Inflammatory macrophage treated with lipopolysaccharide for 4 hours (primary cell): ENCODE data around the gene ADGRE1.

Experiments used
- DNase-seq: peaks from one replicate; pipeline ENCODE4 v3.0.0-alpha.2; 2020

The ADGRE1 gene

GRCh38 chr19:6876748-6877147, 10.6 kb upstream of the ADGRE1 start:
- peak; percentile 93 for DNase-seq

DNA sequence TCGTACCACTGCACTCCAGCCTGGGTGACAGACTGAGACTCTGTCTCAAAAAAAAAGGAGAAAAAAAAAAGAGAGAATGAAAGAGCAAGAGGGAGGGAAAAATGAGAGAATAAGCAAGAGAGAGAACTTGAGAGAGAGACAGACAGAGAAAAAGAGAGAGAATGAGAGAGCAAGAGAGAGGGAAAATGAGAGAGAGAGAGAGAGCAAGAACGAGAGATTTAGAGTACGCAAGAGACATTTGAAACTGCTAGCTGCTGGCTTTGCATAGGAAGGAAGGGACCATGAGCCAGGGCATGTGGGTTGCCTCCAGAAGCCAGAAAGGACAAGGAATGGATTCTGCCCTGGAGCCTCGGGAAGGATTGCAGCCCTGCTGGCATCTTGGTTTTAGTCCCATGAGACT, 9.6 kb upstream of the ADGRE1 start:
- no peak for DNase-seq

- peak; percentile 70 for DNase-seq
Observed at GRCh38 chr19:6886277-6886897, 992 bp upstream of the ADGRE1 start.

DNA sequence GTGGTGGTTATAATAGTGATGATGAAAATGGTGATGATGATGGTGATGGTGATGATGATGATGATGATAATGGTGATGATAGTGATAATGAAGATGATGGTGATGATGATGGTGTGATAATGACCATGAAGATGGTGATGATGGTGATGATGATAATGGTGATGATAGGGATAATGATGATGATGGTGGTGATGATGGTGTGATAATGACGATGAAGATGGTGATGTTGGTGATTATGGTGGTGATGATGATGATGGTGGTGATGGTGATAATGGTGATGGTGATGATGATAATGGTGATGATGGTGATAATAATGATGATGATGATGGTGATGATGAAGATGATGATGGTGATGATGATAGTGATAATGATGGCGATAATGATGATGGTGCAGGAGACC, 1.6 kb downstream of the ADGRE1 start:
- no peak for DNase-seq

- DNase-seq = no peak
Observed at GRCh38 chr19:6890401-6890913, 3.1 kb downstream of the ADGRE1 start.

GRCh38 chr19:6890938-6891337, 3.6 kb downstream of the ADGRE1 start:
- DNase-seq = peak; percentile 28

DNA sequence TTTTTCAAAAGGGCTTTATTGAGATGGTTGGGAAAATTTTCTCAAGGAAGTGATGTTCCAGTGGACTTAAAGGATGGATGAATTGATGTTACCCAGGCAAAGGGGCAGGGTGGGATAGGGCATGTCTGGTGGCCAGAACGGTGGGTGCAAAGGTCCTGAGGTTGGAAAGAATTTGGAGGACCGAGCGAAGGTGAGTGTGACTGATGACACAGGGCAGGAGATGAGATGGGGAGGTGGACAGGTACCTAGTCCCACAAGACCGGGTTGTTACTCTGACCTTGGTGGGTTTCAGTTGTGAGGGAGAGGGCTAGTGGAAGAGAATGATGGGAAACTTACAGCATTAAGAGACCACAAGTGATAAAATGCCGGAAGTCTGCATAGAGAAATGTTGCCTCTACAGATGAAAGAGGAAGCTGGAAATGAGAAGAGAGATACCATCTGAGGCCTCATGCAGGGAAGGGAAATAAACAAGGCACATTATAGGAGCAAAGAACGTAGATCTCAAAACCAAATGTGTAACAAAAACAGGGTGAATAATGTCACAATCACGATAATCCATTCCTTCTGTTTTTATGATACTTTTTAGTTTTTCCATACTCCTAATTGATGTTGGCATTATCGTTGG, 4.5 kb downstream of the ADGRE1 start:
- peak; percentile 67 for DNase-seq

- no peak for DNase-seq
Observed at GRCh38 chr19:6894313-6894712, 6.9 kb downstream of the ADGRE1 start.

GRCh38 chr19:6903446-6903845, 16.1 kb downstream of the ADGRE1 start:
- DNase-seq = no peak

GRCh38 chr19:6906559-6907060, 19.2 kb downstream of the ADGRE1 start:
- DNase-seq = no peak

- no peak for DNase-seq
Observed at GRCh38 chr19:6911523-6911922, 24.1 kb downstream of the ADGRE1 start.

GRCh38 chr19:6914321-6914720, 26.9 kb downstream of the ADGRE1 start:
- no peak for DNase-seq

DNA sequence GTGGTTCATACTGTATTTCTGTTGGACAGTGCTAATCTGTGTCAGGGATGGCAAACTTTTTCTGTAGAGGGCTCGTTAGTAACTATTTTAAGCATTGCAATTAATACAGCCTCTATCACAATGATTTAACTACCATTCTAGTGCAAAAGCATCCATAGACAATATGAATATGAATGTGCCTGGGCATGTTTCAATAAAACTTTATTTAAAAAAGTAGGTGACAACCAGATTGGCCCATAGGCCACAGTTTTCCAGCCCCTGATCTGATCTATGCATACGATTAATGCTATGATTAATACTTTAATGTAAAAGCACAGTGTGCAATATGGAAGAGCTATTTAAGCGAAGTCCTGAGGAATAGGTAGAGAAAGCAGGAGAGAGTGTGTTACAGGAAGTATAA, 29.6 kb downstream of the ADGRE1 start:
- DNase-seq = no peak

DNA sequence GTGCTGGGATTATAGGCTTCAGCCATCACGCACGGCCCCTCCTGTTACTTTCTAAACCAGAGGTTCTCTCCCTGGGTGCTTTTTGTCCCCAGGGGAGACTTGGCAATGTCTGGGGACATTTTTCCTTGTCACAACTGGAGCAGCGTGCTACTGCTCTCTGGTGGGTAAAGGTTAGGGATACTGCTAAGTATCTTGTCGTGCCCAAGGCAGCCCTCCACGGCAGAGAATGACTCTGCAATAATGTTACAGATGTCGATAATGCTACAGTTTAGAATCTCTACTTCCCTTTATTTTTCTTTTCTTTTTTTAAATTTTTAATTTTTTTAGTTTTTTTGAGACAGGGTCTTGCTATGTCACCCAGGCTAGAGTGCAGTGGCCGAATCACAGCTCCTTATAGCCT, 38.0 kb downstream of the ADGRE1 start:
- no peak for DNase-seq

DNA sequence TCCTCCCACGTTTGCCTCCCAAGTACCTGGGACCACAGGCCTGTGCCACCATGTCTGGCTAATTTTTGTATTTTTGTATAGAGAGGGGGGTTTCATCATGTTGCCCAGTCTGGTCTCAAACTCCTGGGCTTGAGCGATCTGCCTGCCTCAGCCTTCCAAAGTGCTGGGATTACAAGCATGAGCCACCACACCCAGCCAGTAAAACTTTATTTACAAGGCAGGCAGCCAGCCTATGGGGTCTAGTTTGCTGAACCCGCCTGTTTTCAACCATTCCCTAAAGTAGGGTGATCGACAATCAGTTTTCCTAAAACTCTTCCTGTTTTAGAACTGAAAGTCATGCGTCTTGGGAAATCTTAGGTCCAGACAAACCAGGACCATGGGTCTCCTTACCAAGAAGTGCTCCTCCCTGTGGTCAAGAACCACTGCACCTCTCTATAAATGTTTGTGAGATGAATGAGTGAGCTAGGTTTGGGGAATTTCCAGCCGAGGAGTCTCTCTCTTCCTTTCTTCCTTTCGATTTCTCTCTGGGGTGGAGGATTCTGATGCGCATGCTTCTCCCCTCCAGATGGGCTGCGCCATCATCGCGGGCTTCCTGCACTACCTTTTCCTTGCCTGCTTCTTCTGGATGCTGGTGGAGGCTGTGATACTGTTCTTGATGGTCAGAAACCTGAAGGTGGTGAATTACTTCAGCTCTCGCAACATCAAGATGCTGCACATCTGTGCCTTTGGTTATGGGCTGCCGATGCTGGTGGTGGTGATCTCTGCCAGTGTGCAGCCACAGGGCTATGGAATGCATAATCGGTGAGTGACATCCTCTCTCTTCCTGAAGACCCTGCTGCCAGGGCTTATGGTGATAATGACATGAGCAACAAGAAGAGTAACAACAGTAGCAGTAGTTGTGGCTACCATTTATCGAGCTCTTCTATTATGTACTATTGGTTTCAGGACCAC, 38.7 kb downstream of the ADGRE1 start:
- peak; percentile 71 for DNase-seq

DNA sequence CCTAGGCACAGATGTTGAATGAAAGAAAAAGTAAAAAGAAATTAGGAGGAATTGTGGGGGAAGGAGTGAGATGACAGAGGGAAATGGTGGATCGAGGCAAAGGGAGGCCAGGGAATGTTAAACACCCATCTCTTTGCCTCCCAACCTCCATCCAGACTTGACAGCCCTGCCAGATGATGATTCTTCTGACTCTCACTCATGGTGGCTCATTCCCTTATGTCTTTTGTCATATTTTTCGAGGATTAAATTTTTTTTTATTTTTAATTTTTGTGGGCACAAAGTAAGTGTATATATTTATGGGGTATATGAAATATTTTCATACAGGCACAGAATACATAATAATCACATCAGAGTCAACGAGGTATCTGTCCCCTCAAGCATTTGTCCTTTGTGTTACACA, 42.8 kb downstream of the ADGRE1 start:
- DNase-seq = no peak

GRCh38 chr19:6935069-6935468, 47.7 kb downstream of the ADGRE1 start:
- no peak for DNase-seq

DNA sequence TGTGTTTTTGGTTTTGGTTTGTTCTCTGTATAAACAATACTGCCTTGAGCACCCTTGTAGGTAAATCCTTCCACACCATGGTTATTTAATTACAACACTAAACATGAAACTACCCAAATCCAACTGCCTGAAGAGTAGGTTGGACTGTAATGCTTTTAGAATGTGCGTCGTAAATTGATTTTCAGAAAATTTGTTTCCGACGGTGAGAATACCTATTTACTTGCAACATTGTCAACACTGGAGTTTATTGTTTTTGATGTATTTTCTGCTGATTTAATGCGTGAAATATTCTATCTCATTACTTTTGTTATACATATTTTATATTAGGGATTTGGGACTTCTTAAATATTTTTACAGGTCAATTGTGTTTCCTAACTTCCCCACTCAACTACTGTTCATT, 48.2 kb downstream of the ADGRE1 start:
- DNase-seq = no peak

GRCh38 chr19:6945733-6946132, 58.4 kb downstream of the ADGRE1 start:
- no peak for DNase-seq

GRCh38 chr19:6947745-6948144, 60.4 kb downstream of the ADGRE1 start:
- peak; percentile 75 for DNase-seq

DNA sequence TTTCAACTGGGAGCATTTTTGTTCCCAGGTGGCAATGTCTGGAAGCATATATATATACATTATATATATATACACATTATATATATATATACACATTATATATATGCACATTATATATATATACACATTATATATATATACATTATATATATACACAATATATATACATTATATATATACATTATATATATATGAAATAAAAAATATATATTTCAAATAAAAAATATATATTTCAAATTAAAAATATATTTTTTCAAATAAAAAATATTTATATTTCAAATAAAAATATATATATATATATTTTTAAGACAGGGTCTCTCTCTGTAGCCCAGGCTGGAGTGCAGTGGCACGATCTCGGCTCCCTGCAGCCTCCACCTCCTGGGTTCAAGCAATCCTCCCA, 61.5 kb downstream of the ADGRE1 start:
- DNase-seq = no peak

- DNase-seq = no peak
Observed at GRCh38 chr19:6952956-6953355, 65.6 kb downstream of the ADGRE1 start.

DNA sequence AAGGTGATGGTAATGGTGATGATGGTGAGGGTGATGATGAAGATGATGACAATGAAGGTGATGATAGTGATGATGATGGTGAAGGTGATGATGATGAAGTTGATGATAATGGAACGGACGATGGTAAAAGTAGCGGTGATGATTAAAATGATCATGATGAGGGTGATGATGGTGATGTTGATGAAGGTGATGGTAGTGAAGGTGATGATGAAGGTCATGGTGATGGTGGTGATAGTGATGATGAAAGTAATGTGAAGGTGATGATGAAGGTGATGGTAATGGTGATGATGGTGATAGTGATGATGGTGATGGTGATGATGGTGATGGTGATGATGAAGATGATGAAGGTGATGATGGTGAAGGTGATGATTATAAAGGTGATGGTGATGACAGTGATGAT, 67.7 kb downstream of the ADGRE1 start:
- no peak for DNase-seq

DNA sequence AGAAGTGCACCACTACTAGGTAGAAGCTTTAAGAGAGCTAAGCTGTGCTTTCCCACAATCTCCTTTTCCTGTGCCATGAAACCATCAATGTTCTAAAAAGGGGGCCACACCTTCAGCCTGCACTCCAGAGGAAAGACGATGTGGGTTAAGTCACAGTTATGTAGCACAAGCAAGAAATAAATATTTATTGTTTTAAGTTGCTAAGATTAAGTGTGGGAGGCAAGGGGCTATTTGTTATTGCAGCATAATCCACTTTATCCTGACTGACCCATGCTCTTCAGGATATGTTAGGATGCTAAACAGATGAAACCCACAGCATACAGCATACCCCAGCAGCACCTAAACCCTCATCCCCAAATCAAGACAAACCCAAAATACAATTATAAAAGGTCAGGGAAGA, 69.2 kb downstream of the ADGRE1 start:
- DNase-seq = no peak
